Astrocyte (in vitro differentiated cells and primary cell): Measurements from ENCODE around the gene PIGQ. TPM values are rescaled to one million over a fixed set of nuclear protein-coding genes. Genes with fewer than 3 reads are reported as not detected.

ENCODE experiments used
- DNase-seq: peaks from one replicate; pipeline ENCODE4 v3.0.0-alpha.2; 2010; ENCODE audit warnings: low read depth
- FAIRE-seq: peaks from 2 replicates; lab custom pipeline; 2011; peaks lifted over from hg19 to GRCh38; lab: Jason Lieb, UNC
- H2AFZ ChIP-seq: 2 replicates; pipeline ENCODE4 v1.6.0; 2012; ENCODE audit warnings: low read depth, low read length, inconsistent platforms
- H3K27ac ChIP-seq: 2 replicates; pipeline ENCODE4 v1.5.1; 2011; ENCODE audit warnings: low read depth, low read length, inconsistent platforms
- H3K27me3 ChIP-seq: 2 replicates; pipeline ENCODE4 v1.6.0; 2011; ENCODE audit warnings: low read length, inconsistent platforms; ENCODE audit not compliant: insufficient read depth
- H3K36me3 ChIP-seq: 2 replicates; pipeline ENCODE4 v1.5.1; 2011; ENCODE audit warnings: low read length, inconsistent platforms; ENCODE audit not compliant: insufficient read depth
- H3K4me1 ChIP-seq: 2 replicates; pipeline ENCODE4 v1.5.1; 2011; ENCODE audit warnings: low read length, inconsistent platforms; ENCODE audit not compliant: insufficient read depth
- H3K4me2 ChIP-seq: 2 replicates; pipeline ENCODE4 v1.6.0; 2012; ENCODE audit warnings: low read length, inconsistent platforms
- H3K4me3 ChIP-seq: 2 replicates; pipeline ENCODE4 v1.5.1; 2011; ENCODE audit warnings: low read depth, mild to moderate bottlenecking, low read length, inconsistent platforms; ENCODE audit not compliant: insufficient read depth
- H3K79me2 ChIP-seq: 2 replicates; pipeline ENCODE4 v1.6.0; 2012; ENCODE audit warnings: mild to moderate bottlenecking, low read length, inconsistent platforms; ENCODE audit not compliant: insufficient read depth
- H3K9ac ChIP-seq: 2 replicates; pipeline ENCODE4 v1.6.0; 2012; ENCODE audit warnings: mild to moderate bottlenecking, low read length, inconsistent platforms
- H3K9me3 ChIP-seq: 2 replicates; pipeline ENCODE4 v1.5.1; 2012; ENCODE audit warnings: low read depth, mild to moderate bottlenecking, low read length, inconsistent platforms; ENCODE audit not compliant: insufficient read depth
- H4K20me1 ChIP-seq: 2 replicates; pipeline ENCODE4 v1.6.0; 2012; ENCODE audit warnings: low read length, inconsistent platforms; ENCODE audit not compliant: insufficient read depth
- H3K27ac Mint-ChIP-seq: one replicate; pipeline ENCODE4 v1.8.0; 2021; ENCODE audit warnings: mild to moderate bottlenecking, mixed read lengths; ENCODE audit not compliant: unreplicated experiment
- H3K27me3 Mint-ChIP-seq: one replicate; pipeline ENCODE4 v1.8.0; 2021; ENCODE audit warnings: low read depth, mixed read lengths; ENCODE audit not compliant: unreplicated experiment
- H3K36me3 Mint-ChIP-seq: one replicate; pipeline ENCODE4 v1.8.0; 2021; ENCODE audit warnings: low read depth, mixed read lengths; ENCODE audit not compliant: unreplicated experiment
- H3K4me1 Mint-ChIP-seq: one replicate; pipeline ENCODE4 v1.8.0; 2021; ENCODE audit warnings: low read depth, mixed read lengths; ENCODE audit not compliant: unreplicated experiment
- H3K4me3 Mint-ChIP-seq: one replicate; pipeline ENCODE4 v1.8.0; 2021; ENCODE audit warnings: mild to moderate bottlenecking, moderate library complexity, mixed read lengths; ENCODE audit not compliant: unreplicated experiment
- H3K9me3 Mint-ChIP-seq: one replicate; pipeline ENCODE4 v1.8.0; 2021; ENCODE audit warnings: mild to moderate bottlenecking, mixed read lengths; ENCODE audit not compliant: unreplicated experiment
- EZH2 ChIP-seq: IDR thresholded peaks from 2 replicates; pipeline ENCODE4 v1.6.1; 2012; ENCODE audit warnings: mild to moderate bottlenecking, low read length, inconsistent platforms; ENCODE audit not compliant: insufficient read depth
- total RNA-seq: library from RNA; stranded (reverse); gene quantifications from 2 replicates; pipeline ENCODE4 v1.2.1, GENCODE V29; 2021
- TF ChIP-seq, protein P1 (sequence below): IDR thresholded peaks from 2 replicates; pipeline ENCODE4 v1.5.1; 2011; ENCODE audit warnings: low read depth, mild to moderate bottlenecking, inconsistent platforms, low read length, moderate library complexity; ENCODE audit not compliant: insufficient read depth

PIGQ gene
- total RNA-seq, 1 donor from 2014 or later: 22.4 TPM

- H2AFZ ChIP-seq: no peak overlapping the region
- no peak overlapping the region for H3K4me2 ChIP-seq
- no peak for TF ChIP-seq EZH2
- TF ChIP-seq, protein P1, sequence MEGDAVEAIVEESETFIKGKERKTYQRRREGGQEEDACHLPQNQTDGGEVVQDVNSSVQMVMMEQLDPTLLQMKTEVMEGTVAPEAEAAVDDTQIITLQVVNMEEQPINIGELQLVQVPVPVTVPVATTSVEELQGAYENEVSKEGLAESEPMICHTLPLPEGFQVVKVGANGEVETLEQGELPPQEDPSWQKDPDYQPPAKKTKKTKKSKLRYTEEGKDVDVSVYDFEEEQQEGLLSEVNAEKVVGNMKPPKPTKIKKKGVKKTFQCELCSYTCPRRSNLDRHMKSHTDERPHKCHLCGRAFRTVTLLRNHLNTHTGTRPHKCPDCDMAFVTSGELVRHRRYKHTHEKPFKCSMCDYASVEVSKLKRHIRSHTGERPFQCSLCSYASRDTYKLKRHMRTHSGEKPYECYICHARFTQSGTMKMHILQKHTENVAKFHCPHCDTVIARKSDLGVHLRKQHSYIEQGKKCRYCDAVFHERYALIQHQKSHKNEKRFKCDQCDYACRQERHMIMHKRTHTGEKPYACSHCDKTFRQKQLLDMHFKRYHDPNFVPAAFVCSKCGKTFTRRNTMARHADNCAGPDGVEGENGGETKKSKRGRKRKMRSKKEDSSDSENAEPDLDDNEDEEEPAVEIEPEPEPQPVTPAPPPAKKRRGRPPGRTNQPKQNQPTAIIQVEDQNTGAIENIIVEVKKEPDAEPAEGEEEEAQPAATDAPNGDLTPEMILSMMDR: no peak
- Mint-ChIP-seq H3K4me1 (peaks cover 4% of the 10 kb centered on the region), H3K9me3 (no peaks in the 10 kb centered on the region), H3K27me3 (no peaks in the 10 kb centered on the region), H3K4me3 (no peak overlapping the region), H3K36me3 (no peaks in the 10 kb centered on the region), H3K27ac (no peak overlapping the region)
- H3K9me3 ChIP-seq: no peaks in the 10 kb centered on the region
- peaks cover 16% of the 10 kb centered on the region for H3K79me2 ChIP-seq
- peaks cover 7% of the 10 kb centered on the region for H3K4me1 ChIP-seq
- H3K36me3 ChIP-seq: no peaks in the 10 kb centered on the region
- FAIRE-seq (no peak), DNase-seq (no peak)
- no peak overlapping the region for H3K4me3 ChIP-seq
- no peak overlapping the region for H3K27ac ChIP-seq
- H3K27me3 ChIP-seq: no peaks in the 10 kb centered on the region
- peaks cover 23% of the 10 kb centered on the region for H4K20me1 ChIP-seq
- no peak overlapping the region for H3K9ac ChIP-seq
Observed at GRCh38 chr16:583815-584591, 14.2 kb downstream of the PIGQ start.

- FAIRE-seq (no peak), DNase-seq (no peak)
- TF ChIP-seq, protein P1: no peak
- no peak for TF ChIP-seq EZH2
- Mint-ChIP-seq H3K27me3 (no peaks in the 10 kb centered on the region), H3K4me3 (no peak overlapping the region), H3K36me3 (no peaks in the 10 kb centered on the region), H3K4me1 (peaks cover 4% of the 10 kb centered on the region), H3K9me3 (no peaks in the 10 kb centered on the region), H3K27ac (peak overlapping the region; percentile 62)
- Histone ChIP-seq H3K27ac (no peak overlapping the region), H2AFZ (no peak overlapping the region), H3K9ac (no peak overlapping the region), H3K79me2 (peaks cover 18% of the 10 kb centered on the region), H3K4me3 (no peak overlapping the region), H3K27me3 (no peaks in the 10 kb centered on the region), H3K9me3 (no peaks in the 10 kb centered on the region), H3K4me1 (peaks cover 7% of the 10 kb centered on the region), H4K20me1 (peaks cover 25% of the 10 kb centered on the region), H3K36me3 (no peaks in the 10 kb centered on the region), H3K4me2 (no peak overlapping the region)
Observed at GRCh38 chr16:585351-585750, 15.6 kb downstream of the PIGQ start.

GRCh38 chr16:586047-586644 is 16.4 kb downstream of the PIGQ start:
- FAIRE-seq: no peak
- Mint-ChIP-seq H3K27me3 (no peaks in the 10 kb centered on the region), H3K36me3 (no peaks in the 10 kb centered on the region), H3K27ac (no peak overlapping the region), H3K4me1 (peaks cover 10% of the 10 kb centered on the region), H3K9me3 (no peaks in the 10 kb centered on the region), H3K4me3 (no peak overlapping the region)
- DNase-seq: peak; percentile 53
- Histone ChIP-seq H3K27ac (no peak overlapping the region), H2AFZ (no peak overlapping the region), H3K36me3 (no peaks in the 10 kb centered on the region), H3K27me3 (no peaks in the 10 kb centered on the region), H3K9me3 (no peaks in the 10 kb centered on the region), H4K20me1 (peaks cover 33% of the 10 kb centered on the region), H3K9ac (no peak overlapping the region), H3K4me1 (peaks cover 13% of the 10 kb centered on the region), H3K4me2 (peak overlapping the region; percentile 3), H3K79me2 (peaks cover 26% of the 10 kb centered on the region), H3K4me3 (no peak overlapping the region)
- no peak for TF ChIP-seq EZH2
- TF ChIP-seq, protein P1: no peak
